Fibroblast of mammary gland (primary cell): ENCODE measurements around the gene CLDN25.

ENCODE experiments used
- DNase-seq: peaks from one replicate; pipeline ENCODE4 v3.0.0-alpha.2; 2010; ENCODE audit warnings: low read depth
- H3K4me3 ChIP-seq: 2 replicates; pipeline ENCODE4 v1.5.1; 2011; ENCODE audit warnings: low read depth, mild to moderate bottlenecking, low read length, moderate library complexity; ENCODE audit not compliant: control insufficient read depth
- TF ChIP-seq, protein P1 (sequence below): conservative IDR thresholded peaks from 2 replicates; pipeline ENCODE4 v1.5.1; 2011; ENCODE audit warnings: low read depth, low read length, inconsistent platforms; ENCODE audit not compliant: control insufficient read depth, insufficient read depth

Gene CLDN25

GRCh38 chr11:113806406-113806805 is 26.8 kb downstream of the CLDN25 start:
- no peak overlapping the region for H3K4me3 ChIP-seq
- TF ChIP-seq, protein P1, sequence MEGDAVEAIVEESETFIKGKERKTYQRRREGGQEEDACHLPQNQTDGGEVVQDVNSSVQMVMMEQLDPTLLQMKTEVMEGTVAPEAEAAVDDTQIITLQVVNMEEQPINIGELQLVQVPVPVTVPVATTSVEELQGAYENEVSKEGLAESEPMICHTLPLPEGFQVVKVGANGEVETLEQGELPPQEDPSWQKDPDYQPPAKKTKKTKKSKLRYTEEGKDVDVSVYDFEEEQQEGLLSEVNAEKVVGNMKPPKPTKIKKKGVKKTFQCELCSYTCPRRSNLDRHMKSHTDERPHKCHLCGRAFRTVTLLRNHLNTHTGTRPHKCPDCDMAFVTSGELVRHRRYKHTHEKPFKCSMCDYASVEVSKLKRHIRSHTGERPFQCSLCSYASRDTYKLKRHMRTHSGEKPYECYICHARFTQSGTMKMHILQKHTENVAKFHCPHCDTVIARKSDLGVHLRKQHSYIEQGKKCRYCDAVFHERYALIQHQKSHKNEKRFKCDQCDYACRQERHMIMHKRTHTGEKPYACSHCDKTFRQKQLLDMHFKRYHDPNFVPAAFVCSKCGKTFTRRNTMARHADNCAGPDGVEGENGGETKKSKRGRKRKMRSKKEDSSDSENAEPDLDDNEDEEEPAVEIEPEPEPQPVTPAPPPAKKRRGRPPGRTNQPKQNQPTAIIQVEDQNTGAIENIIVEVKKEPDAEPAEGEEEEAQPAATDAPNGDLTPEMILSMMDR = peak; percentile 52
- peak; percentile 22 for DNase-seq

DNA sequence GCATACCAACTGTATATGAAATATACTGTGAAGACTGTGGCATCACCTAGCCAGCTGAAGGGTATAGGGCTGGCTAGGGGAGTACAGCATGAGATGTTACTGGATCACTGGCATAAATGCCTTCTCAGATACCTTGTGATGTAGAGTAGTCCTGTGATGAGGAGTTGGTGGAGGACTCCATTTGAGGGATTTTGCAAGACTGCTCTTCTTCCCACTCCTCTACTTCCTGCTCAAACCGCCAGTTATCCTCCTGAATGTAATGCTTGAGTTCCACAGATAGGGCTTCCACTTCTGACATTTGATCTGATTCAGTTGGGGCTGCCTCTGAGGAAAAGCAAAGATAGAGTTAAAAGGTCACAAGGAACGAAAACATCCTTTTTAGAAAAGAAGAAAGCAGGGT is 29.3 kb downstream of the CLDN25 start:
- TF ChIP-seq, protein P1 = no peak
- no peak for DNase-seq
- H3K4me3 ChIP-seq = no peak overlapping the region

GRCh38 chr11:113814181-113814580 is 34.6 kb downstream of the CLDN25 start:
- DNase-seq = no peak
- TF ChIP-seq, protein P1 = no peak
- H3K4me3 ChIP-seq = no peak overlapping the region

GRCh38 chr11:113817162-113817561 is 37.6 kb downstream of the CLDN25 start:
- TF ChIP-seq, protein P1 = no peak
- no peak overlapping the region for H3K4me3 ChIP-seq
- DNase-seq = no peak

DNA sequence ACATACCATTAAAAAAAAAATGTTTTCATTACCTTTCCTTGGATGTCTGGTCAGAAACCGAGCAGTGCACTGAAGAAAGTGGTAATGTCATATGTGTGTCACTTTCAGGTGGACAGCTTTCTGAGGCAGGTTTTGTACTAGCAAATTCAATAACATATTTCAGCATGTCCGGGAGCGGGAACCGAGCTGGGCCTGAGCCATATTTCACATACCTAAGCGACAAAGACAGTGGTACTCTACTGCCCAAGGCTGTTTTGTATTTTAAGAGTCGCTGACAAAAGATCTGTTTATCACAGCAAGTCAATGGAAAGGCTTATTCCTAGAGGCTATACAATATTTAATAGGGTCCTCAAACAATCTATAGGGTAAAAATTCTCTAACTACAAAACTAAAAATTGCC is 38.0 kb downstream of the CLDN25 start:
- no peak for DNase-seq
- TF ChIP-seq, protein P1 = no peak
- no peak overlapping the region for H3K4me3 ChIP-seq

DNA sequence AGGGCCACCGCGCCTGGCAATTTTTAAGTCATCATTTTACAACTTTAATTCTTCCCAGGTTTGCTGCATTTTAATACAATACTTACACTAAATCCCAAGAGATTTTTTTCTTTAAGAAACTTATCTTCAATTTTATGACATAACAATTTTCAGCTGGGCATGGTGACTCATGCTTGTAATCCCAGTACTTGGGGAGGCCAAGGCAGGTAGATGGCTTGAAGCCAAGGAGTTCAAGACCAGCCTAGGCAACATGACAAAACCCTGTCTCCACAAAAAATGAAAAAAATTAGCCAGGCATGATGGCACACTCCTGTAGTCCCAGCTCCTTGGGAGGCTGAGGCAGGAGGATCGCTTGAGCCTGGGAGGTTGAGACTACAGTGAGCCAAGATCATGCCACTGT is 38.8 kb downstream of the CLDN25 start:
- DNase-seq = peak; percentile 2
- no peak overlapping the region for H3K4me3 ChIP-seq
- TF ChIP-seq, protein P1 = no peak

DNA sequence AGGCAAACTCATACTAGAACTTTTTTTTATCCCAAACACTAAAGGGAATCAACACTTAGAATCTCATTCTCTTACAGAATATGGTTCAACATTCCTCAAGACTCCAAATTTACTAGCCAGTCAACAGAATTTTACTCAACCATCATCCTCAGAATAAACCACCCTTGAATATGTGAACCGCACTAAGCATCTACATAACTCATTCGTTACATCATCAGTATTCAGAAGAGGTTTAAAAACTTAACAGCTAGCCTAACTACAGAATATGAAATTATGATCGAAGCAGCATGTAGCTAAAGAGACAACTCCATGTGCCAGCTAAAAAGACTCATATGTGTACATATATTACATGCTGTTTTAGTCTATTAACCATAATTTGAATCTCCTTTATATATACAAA is 47.9 kb downstream of the CLDN25 start:
- no peak overlapping the region for H3K4me3 ChIP-seq
- DNase-seq = no peak

More for the DNA sequence above, 47.9 kb downstream of the CLDN25 start:
- TF ChIP-seq, protein P1 = no peak
